Measurements from ENCODE around the gene CAPN13.

DNA sequence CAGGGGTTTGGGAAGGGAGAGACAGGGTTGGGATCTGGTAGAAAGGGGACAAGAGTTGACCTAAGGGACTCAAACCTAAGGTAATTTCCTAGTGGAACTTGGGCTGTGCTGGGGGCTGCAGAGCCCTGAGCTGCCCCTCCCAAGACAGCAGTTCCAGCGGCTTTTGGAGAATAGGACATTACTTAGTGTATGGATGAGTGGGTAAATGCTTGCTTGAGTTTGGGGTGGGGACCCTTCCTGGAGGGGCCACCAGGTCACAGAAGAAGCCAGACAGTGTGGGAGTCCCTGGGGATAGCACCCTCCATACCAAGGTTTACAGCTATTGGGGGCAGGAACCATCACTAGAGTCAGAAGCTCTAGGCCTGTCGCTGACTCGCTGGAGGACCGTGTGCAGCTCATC, 111.5 kb downstream of the CAPN13 start:
- TF ChIP-seq, protein P1, sequence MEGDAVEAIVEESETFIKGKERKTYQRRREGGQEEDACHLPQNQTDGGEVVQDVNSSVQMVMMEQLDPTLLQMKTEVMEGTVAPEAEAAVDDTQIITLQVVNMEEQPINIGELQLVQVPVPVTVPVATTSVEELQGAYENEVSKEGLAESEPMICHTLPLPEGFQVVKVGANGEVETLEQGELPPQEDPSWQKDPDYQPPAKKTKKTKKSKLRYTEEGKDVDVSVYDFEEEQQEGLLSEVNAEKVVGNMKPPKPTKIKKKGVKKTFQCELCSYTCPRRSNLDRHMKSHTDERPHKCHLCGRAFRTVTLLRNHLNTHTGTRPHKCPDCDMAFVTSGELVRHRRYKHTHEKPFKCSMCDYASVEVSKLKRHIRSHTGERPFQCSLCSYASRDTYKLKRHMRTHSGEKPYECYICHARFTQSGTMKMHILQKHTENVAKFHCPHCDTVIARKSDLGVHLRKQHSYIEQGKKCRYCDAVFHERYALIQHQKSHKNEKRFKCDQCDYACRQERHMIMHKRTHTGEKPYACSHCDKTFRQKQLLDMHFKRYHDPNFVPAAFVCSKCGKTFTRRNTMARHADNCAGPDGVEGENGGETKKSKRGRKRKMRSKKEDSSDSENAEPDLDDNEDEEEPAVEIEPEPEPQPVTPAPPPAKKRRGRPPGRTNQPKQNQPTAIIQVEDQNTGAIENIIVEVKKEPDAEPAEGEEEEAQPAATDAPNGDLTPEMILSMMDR (optimal IDR thresholded peaks at IDR 0.05 in 1 of 3, IDR thresholded peaks at IDR 0.05 in 1 of 3, conservative IDR thresholded peaks at IDR 0.05 in 1 of 3; ENCODE audit: extremely low read depth in 1 of 3, insufficient read depth in 2 of 3, low read length in 3 of 3) = no peak
- TF ChIP-seq EZH2 (IDR thresholded peaks at IDR 0.05; ENCODE audit: low read length) = no peak

Data from keratinocyte (primary cell).